Fibroblast of pulmonary artery (primary cell): ENCODE results near the gene PPP2R2C.

Experiments
- DNase-seq: peaks from one replicate; pipeline ENCODE4 v3.0.0-alpha.2; 2010; ENCODE audit warnings: low read depth
- H3K4me3 ChIP-seq: replicated peaks from 2 replicates; pipeline ENCODE4 v1.5.1; 2011; ENCODE audit warnings: low read depth, mild to moderate bottlenecking, control low read depth, low read length, moderate library complexity
- TF ChIP-seq, protein P1 (sequence below): IDR thresholded peaks from 2 replicates; pipeline ENCODE4 v1.5.1; 2011; ENCODE audit warnings: mild to moderate bottlenecking, control low read depth, low read length, inconsistent platforms; ENCODE audit errors: missing control alignments

The PPP2R2C gene

DNA sequence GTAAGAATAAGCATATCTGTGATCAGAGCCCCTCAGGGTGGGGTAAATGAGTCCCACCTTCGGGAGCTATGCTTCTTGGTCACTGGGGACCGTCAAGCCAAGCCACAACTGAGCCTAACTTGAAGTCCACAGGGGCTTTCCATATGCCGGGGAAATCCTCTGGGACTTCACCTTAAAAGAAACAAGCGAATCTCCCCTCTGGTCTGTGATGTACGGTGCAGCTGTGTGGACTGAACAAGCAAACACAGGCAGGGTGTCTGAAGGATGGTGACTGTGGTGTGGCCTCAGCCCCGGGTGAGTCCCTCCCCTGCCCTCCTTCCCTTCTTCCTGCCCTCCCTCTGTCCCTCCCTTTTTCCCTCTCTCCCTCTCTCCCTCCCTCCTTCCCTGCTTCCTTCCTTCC is 29.7 kb upstream of the PPP2R2C start:
- H3K4me3 ChIP-seq, result no peak overlapping the region
- no peak for DNase-seq
- TF ChIP-seq, protein P1, sequence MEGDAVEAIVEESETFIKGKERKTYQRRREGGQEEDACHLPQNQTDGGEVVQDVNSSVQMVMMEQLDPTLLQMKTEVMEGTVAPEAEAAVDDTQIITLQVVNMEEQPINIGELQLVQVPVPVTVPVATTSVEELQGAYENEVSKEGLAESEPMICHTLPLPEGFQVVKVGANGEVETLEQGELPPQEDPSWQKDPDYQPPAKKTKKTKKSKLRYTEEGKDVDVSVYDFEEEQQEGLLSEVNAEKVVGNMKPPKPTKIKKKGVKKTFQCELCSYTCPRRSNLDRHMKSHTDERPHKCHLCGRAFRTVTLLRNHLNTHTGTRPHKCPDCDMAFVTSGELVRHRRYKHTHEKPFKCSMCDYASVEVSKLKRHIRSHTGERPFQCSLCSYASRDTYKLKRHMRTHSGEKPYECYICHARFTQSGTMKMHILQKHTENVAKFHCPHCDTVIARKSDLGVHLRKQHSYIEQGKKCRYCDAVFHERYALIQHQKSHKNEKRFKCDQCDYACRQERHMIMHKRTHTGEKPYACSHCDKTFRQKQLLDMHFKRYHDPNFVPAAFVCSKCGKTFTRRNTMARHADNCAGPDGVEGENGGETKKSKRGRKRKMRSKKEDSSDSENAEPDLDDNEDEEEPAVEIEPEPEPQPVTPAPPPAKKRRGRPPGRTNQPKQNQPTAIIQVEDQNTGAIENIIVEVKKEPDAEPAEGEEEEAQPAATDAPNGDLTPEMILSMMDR, result no peak

- TF ChIP-seq, protein P1, result no peak
- DNase-seq, result no peak
Observed at GRCh38 chr4:6501171-6501570, 28.8 kb upstream of the PPP2R2C start.

GRCh38 chr4:6500481-6501140 is 28.2 kb upstream of the PPP2R2C start:
- no peak overlapping the region for H3K4me3 ChIP-seq
- DNase-seq, result no peak
- TF ChIP-seq, protein P1, result no peak

More at GRCh38 chr4:6501171-6501570, 28.8 kb upstream of the PPP2R2C start:
- no peak overlapping the region for H3K4me3 ChIP-seq

- H3K4me3 ChIP-seq, result no peak overlapping the region
- TF ChIP-seq, protein P1, result no peak
- DNase-seq, result no peak
Observed at GRCh38 chr4:6499238-6499600, 26.8 kb upstream of the PPP2R2C start.

DNA sequence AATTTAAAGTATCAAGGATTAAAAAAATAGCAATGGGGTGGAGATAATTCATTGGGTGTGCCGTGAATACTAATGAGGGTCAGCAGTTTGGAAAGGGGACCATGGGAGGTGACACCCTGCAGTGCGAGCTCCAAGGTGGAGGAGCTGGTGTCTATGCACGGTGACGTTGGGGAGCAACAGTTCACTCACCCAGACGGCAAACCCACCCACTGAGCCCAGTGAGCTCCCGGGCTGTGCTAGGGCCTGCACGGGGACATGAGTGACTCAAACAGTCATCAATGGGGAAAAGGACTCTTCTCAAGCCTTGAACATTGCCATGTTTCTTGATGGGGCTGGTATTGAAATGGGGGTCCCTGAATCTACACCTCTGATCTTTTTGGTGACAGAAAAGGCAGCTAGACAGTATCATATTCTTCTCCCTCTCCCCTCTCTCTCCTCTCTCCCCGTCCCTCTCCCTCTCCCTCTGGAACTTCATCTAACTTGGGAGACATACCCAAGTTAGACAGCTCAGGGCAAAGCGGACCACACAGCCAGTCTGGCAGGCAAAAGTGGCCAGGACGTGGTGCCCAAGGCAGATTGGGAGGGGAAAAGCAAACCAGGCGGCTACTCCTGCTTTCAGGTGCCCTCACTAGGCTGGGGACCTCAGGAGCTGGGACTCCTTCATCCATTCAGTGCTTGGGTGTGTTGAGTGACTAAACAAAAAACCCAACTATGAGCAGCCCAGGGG is 26.3 kb upstream of the PPP2R2C start:
- no peak for DNase-seq
- TF ChIP-seq, protein P1, result no peak
- no peak overlapping the region for H3K4me3 ChIP-seq

- no peak for DNase-seq
- H3K4me3 ChIP-seq, result no peak overlapping the region
- TF ChIP-seq, protein P1, result no peak
Observed at GRCh38 chr4:6497796-6498195, 25.4 kb upstream of the PPP2R2C start.
